Measurements from ENCODE around the gene OLIG1.

DNA sequence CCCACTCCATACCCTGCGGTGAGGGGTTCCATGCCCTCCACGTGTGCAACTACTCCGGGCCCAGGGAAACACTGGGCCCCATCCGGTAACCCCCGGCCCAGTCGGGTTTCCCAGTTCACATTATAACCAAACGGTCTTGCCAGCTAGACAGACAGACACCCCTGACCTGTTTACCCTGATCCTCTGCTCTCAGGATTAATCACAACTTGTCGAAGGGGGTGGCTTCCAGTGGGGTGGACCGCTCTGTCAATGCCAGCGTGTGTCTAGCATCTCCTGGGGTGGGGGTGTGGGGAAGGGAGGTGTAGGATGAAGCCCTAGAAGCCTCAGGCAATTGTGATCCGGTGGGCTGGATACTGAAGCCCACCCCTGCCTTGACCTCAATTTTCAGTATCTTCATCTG is 48.8 kb upstream of the OLIG1 start:
- no peak for TF ChIP-seq POLR2A (IDR thresholded peaks at IDR 0.05; ENCODE audit: low read length)
- TF ChIP-seq GATA1 (IDR thresholded peaks at IDR 0.05; ENCODE audit: low read depth, low read length), result no peak
